GM23338 (cell line): ENCODE measurements around the gene BTN2A1. TPM values are rescaled to one million over a fixed set of nuclear protein-coding genes. Genes with fewer than 3 reads are reported as not detected.

Experiments
- ATAC-seq: fragments of 200-7000 bp; cut with Tn5 transposase; 3 replicates; pipeline ENCODE4 v1.9.1; 2020
- DNase-seq: peaks from one replicate; pipeline ENCODE4 v3.0.0-alpha.2; 2015; ENCODE audit warnings: low spot score
- H2AFZ ChIP-seq: fragments of 200-600 bp; sonication (generic); 2 replicates; pipeline ENCODE4 v1.8.0; 2016; ENCODE audit warnings: antibody characterized with exemption, mild to moderate bottlenecking, moderate library complexity
- H3F3A ChIP-seq: fragments of 200-600 bp; sonication (generic); replicated peaks from 2 replicates; pipeline ENCODE4 v1.8.0; 2017; ENCODE audit warnings: antibody characterized with exemption, mixed run types, low read depth
- H3K27ac ChIP-seq: fragments of 200-600 bp; sonication (generic); 2 replicates; pipeline ENCODE4 v1.6.1; 2016; ENCODE audit warnings: low read depth
- H3K27me3 ChIP-seq: fragments of 200-600 bp; sonication (generic); 2 replicates; pipeline ENCODE4 v1.8.0; 2016; ENCODE audit warnings: mild to moderate bottlenecking, mixed run types, moderate library complexity; ENCODE audit not compliant: insufficient read depth
- H3K36me3 ChIP-seq: fragments of 200-600 bp; sonication (generic); 2 replicates; pipeline ENCODE4 v1.8.0; 2016; ENCODE audit warnings: mild to moderate bottlenecking; ENCODE audit not compliant: insufficient read depth
- H3K4me1 ChIP-seq: fragments of 200-600 bp; sonication (generic); 2 replicates; pipeline ENCODE4 v1.8.0; 2016; ENCODE audit warnings: mild to moderate bottlenecking, moderate library complexity; ENCODE audit not compliant: insufficient read depth
- H3K4me2 ChIP-seq: fragments of 200-600 bp; sonication (generic); 2 replicates; pipeline ENCODE4 v1.7.1; 2017; ENCODE audit warnings: mixed run types
- H3K4me3 ChIP-seq: fragments of 200-600 bp; sonication (generic); 2 replicates; pipeline ENCODE4 v1.6.1; 2016; ENCODE audit warnings: mixed run types
- H3K79me2 ChIP-seq: fragments of 200-600 bp; sonication (generic); replicated peaks from 2 replicates; pipeline ENCODE4 v1.8.0; 2017; ENCODE audit warnings: mild to moderate bottlenecking; ENCODE audit not compliant: insufficient read depth
- H3K9me2 ChIP-seq: fragments of 200-600 bp; sonication (generic); 2 replicates; pipeline ENCODE4 v1.8.0; 2017; ENCODE audit not compliant: insufficient read depth
- H4K20me1 ChIP-seq: fragments of 200-600 bp; sonication (generic); replicated peaks from 2 replicates; pipeline ENCODE4 v1.8.0; 2017; ENCODE audit warnings: mild to moderate bottlenecking; ENCODE audit not compliant: insufficient read depth
- H3K27ac Mint-ChIP-seq: 2 replicates; pipeline ENCODE4 v1.8.0; 2020; ENCODE audit warnings: inconsistent platforms, mild to moderate bottlenecking, moderate library complexity, mixed read lengths
- H3K27me3 Mint-ChIP-seq: 3 replicates; pipeline ENCODE4 v1.8.0; 2022; ENCODE audit warnings: low read depth, mild to moderate bottlenecking, moderate library complexity, mixed read lengths, inconsistent platforms; ENCODE audit not compliant: insufficient read depth, poor library complexity
- H3K36me3 Mint-ChIP-seq: 3 replicates; pipeline ENCODE4 v1.8.0; 2021; ENCODE audit warnings: low read depth, mild to moderate bottlenecking, inconsistent platforms, moderate library complexity, mixed read lengths
- H3K4me1 Mint-ChIP-seq: 3 replicates; pipeline ENCODE4 v1.8.0; 2020; ENCODE audit warnings: mild to moderate bottlenecking, inconsistent platforms, mixed read lengths
- H3K4me3 Mint-ChIP-seq: 3 replicates; pipeline ENCODE4 v1.8.0; 2021; ENCODE audit warnings: moderate library complexity, mild to moderate bottlenecking, inconsistent platforms, mixed read lengths
- H3K9me3 Mint-ChIP-seq: 3 replicates; pipeline ENCODE4 v1.8.0; 2020; ENCODE audit warnings: moderate library complexity, mild to moderate bottlenecking, inconsistent platforms, mixed read lengths
- EZH2phosphoT487 ChIP-seq: fragments of 200-600 bp; sonication (generic); IDR thresholded peaks from one replicate; pipeline ENCODE4 v1.8.1; 2018; ENCODE audit warnings: antibody characterized with exemption; ENCODE audit not compliant: unreplicated experiment
- STAT1 ChIP-seq: IDR thresholded peaks from one replicate; pipeline ENCODE4 v1.6.1; 2016; ENCODE audit warnings: antibody characterized with exemption; ENCODE audit not compliant: unreplicated experiment
- ZNF114 ChIP-seq: fragments of 250-450 bp; sonication (Bioruptor Pico); IDR thresholded peaks from 2 replicates; pipeline ENCODE4 v1.5.0; 2020; ENCODE audit warnings: mild to moderate bottlenecking, moderate library complexity
- ZNF331 ChIP-seq: fragments of 250-450 bp; sonication (Bioruptor Pico); IDR thresholded peaks from 2 replicates; pipeline ENCODE4 v1.5.0; 2020; ENCODE audit warnings: low read depth, mild to moderate bottlenecking, moderate library complexity
- ZNF462 ChIP-seq: fragments of 250-450 bp; sonication (Bioruptor Pico); IDR thresholded peaks from 2 replicates; pipeline ENCODE4 v1.5.0; 2020; ENCODE audit warnings: mild to moderate bottlenecking, moderate library complexity
- polyA plus RNA-seq: library from polyadenylated mRNA; unstranded; fragments of >200 nt; fragmentation: Nextera tagmentation; extraction: Ambion mirVana; gene quantifications from 2 replicates; pipeline ENCODE4 v1.2.1, GENCODE V29; 2016
- total RNA-seq: library from RNA; depleted of rRNA; stranded (reverse); fragments of >200 nt; shearing (Covaris generic); gene quantifications from 2 replicates; pipeline ENCODE4 v1.2.3, GENCODE V29; 2014

The BTN2A1 gene
- total and polyA plus RNA-seq, 2 experiments from 2014 or later = 6.3 to 7.0 TPM

- peaks cover 13% of the 10 kb centered on the region for H3K27me3 Mint-ChIP-seq
- TF ChIP-seq ZNF462 (CRISPR knock-in tag) (peak; percentile 44; the same call in 1 of the 2 replicates), STAT1 (no peak)
- no peaks in the 10 kb centered on the region for H3K79me2 ChIP-seq
- peaks cover 29% of the 10 kb centered on the region for H3K9me3 Mint-ChIP-seq
- H4K20me1 ChIP-seq = no peaks in the 10 kb centered on the region
- H3K36me3 ChIP-seq = no peaks in the 10 kb centered on the region
- H3K27ac ChIP-seq = no peak overlapping the region
- peak overlapping the region; percentile 52; the same call in 1 of the 2 replicates for H3K4me2 ChIP-seq
- no peak overlapping the region; the same call in 2 of the 3 replicates for H3K4me3 Mint-ChIP-seq
- peaks cover 24% of the 10 kb centered on the region for H3K36me3 Mint-ChIP-seq
- peak overlapping the region; percentile 11; the same call in 1 of the 2 replicates for H3K4me3 ChIP-seq
- H3K27me3 ChIP-seq = no peaks in the 10 kb centered on the region
- ATAC-seq (peak; percentile 83), DNase-seq (peak; percentile 30)
- no peak overlapping the region for H3K27ac Mint-ChIP-seq
- no peaks in the 10 kb centered on the region for H3K9me2 ChIP-seq
- H3K4me1 Mint-ChIP-seq = peaks cover 26% of the 10 kb centered on the region
- H3K4me1 ChIP-seq = peaks cover 25% of the 10 kb centered on the region
- no peaks in the 10 kb centered on the region for H3F3A ChIP-seq
- H2AFZ ChIP-seq = peak overlapping the region; percentile 57; the same call in 1 of the 2 replicates
Observed at GRCh38 chr6:26475823-26476729, 18.3 kb downstream of the BTN2A1 start.

- H3K27ac Mint-ChIP-seq = no peak overlapping the region
- TF ChIP-seq ZNF114 = no peak
- no peak for TF ChIP-seq ZNF331 (CRISPR knock-in tag)
- no peak for TF ChIP-seq EZH2phosphoT487
Observed at GRCh38 chr6:26476896-26477295, 19.1 kb downstream of the BTN2A1 start.

More at GRCh38 chr6:26476896-26477295, 19.1 kb downstream of the BTN2A1 start:
- Histone ChIP-seq H3K9me2 (no peaks in the 10 kb centered on the region), H3K79me2 (no peaks in the 10 kb centered on the region), H4K20me1 (no peaks in the 10 kb centered on the region), H3K27me3 (no peaks in the 10 kb centered on the region), H3K4me3 (no peak overlapping the region), H3K36me3 (no peaks in the 10 kb centered on the region), H3K27ac (no peak overlapping the region), H3F3A (no peaks in the 10 kb centered on the region), H3K4me1 (peaks cover 25% of the 10 kb centered on the region), H3K4me2 (no peak overlapping the region), H2AFZ (no peak overlapping the region)
- ATAC-seq (no peak), DNase-seq (no peak)
- H3K36me3 Mint-ChIP-seq = peaks cover 17% of the 10 kb centered on the region; the same call in 2 of the 3 replicates
- H3K4me1 Mint-ChIP-seq = peaks cover 26% of the 10 kb centered on the region
- peaks cover 15% of the 10 kb centered on the region for H3K27me3 Mint-ChIP-seq
- no peak overlapping the region; the same call in 2 of the 3 replicates for H3K4me3 Mint-ChIP-seq
- peaks cover 24% of the 10 kb centered on the region for H3K9me3 Mint-ChIP-seq
